Activated naive CD4-positive, alpha-beta T cell treated with anti-CD3 and anti-CD28 coated beads, Interleukin-2, amount 50 U/mL, for 72 hours (primary cell): Measurements from ENCODE around the gene ZDHHC14. TPM values are rescaled to one million over a fixed set of nuclear protein-coding genes. Genes with fewer than 3 reads are reported as not detected.
A peak's percentile ranks its signal among the peaks of the same experiment; 100 is the strongest.
"Not testable (repeated sequence)": the region's sequence is repeated elsewhere in the genome, so short reads cannot be mapped to it uniquely, and the experiment has no call there.

Source experiments
- ATAC-seq, 2 donors: fragments of 150-1000 bp; cut with Tn5 transposase; 2 replicates each; pipeline ENCODE4 v1.10.0; 2021; ENCODE audit warnings: mild to moderate bottlenecking in 2 of 2, moderate library complexity in 2 of 2
- DNase-seq, 2 donors: peaks; one replicate each; pipeline ENCODE4 v3.0.0; 2021 to 2022; ENCODE audit warnings: low spot score in 2 of 2
- H3K27ac Mint-ChIP-seq, 2 donors: one replicate each; pipeline ENCODE4 v1.8.0; 2022; ENCODE audit warnings: mild to moderate bottlenecking in 2 of 2, mixed read lengths in 2 of 2
- H3K36me3 Mint-ChIP-seq, 2 donors: one replicate each; pipeline ENCODE4 v1.8.0; 2022; ENCODE audit warnings: mixed read lengths in 2 of 2
- H3K9me3 Mint-ChIP-seq, 2 donors: one replicate each; pipeline ENCODE4 v1.8.0; 2022; ENCODE audit warnings: mixed read lengths in 2 of 2
- total RNA-seq, 2 donors: library from RNA; stranded (reverse); gene quantifications; one replicate each; pipeline ENCODE4 v1.2.3, GENCODE V29; 2022

The ZDHHC14 gene
- total RNA-seq, 2 donors from 2014 or later = 0.91 to 3.7 TPM

DNA sequence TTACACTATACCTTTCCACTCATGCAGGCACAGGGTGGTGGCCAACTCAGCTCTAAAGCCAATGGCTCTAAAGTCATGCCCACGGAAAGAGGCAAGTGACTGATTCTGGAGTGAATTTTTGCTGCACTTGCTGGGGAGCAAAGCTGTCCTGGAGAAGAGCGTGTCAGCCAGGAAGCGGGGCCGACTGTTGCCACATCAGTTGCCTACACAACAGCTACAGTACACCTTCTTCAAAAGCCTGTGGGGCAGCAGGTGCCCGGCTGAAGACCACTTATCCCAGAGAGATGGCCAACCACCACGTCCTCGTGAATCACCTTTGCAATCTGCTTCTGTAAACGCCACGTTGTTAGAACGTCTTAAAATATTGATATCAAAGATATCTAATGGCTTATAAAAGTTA, 179.1 kb downstream of the ZDHHC14 start:
- DNase-seq, H3K27ac Mint-ChIP-seq, H3K9me3 Mint-ChIP-seq, ATAC-seq, H3K36me3 Mint-ChIP-seq: not testable (repeated sequence)

DNA sequence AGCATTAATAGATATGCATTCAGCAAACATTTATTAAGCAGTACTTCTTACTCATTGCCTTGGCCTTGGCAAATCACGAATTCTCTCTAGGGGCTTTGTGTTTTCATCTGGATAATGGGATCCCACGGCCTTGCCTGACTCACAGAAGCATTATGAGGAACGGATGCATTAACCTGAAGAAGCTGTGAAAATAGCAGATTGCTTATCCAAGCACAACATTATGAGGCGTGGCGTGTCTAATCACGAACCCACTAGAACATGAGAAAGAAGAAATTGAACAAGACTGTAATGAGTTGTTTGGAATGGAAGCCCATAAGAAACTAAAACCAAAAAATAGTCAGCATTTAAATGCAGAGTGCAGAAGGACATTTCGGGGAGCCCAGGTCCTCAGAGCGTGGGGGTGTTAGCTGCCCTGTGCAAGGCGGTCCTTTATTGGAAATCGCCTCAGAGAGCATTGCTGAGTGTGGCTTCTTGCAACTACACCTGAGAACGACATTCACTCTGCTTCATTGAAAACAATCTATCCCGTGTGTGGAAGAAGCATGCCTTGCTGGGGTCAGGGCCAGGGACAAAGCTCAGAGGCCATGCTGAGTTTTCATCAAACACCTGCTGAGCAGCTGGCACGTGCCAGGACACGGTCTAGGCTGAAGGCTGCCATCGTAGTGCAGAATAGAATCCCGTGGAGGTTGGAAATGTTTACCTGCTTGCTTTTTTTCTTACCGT, 179.9 kb downstream of the ZDHHC14 start:
- no peaks in the 10 kb centered on the region for H3K36me3 Mint-ChIP-seq
- no peak overlapping the region for H3K27ac Mint-ChIP-seq
- DNase-seq (no peak), ATAC-seq (no peak)
- H3K9me3 Mint-ChIP-seq = no peaks in the 10 kb centered on the region

DNA sequence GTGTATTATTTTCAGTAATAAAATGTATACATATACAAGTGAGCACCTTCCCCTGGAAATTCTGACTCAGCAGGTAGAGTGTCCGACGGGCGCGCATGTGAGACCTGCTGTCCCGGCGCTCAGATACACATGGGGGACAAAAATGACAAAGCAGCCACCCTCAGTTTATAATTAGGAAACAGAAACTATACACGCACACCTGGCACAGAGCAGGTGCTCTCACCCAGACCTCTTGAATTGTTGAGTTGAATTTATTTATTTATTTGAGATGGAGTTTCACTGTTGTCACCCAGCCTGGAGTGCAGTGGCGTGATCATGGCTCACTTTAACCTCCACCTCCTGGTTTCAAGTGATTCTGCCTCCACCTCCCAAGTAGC, 180.4 kb downstream of the ZDHHC14 start:
- no peak for ATAC-seq
- DNase-seq = no peak
- Mint-ChIP-seq H3K36me3 (no peaks in the 10 kb centered on the region), H3K27ac (no peak overlapping the region), H3K9me3 (no peaks in the 10 kb centered on the region)

DNA sequence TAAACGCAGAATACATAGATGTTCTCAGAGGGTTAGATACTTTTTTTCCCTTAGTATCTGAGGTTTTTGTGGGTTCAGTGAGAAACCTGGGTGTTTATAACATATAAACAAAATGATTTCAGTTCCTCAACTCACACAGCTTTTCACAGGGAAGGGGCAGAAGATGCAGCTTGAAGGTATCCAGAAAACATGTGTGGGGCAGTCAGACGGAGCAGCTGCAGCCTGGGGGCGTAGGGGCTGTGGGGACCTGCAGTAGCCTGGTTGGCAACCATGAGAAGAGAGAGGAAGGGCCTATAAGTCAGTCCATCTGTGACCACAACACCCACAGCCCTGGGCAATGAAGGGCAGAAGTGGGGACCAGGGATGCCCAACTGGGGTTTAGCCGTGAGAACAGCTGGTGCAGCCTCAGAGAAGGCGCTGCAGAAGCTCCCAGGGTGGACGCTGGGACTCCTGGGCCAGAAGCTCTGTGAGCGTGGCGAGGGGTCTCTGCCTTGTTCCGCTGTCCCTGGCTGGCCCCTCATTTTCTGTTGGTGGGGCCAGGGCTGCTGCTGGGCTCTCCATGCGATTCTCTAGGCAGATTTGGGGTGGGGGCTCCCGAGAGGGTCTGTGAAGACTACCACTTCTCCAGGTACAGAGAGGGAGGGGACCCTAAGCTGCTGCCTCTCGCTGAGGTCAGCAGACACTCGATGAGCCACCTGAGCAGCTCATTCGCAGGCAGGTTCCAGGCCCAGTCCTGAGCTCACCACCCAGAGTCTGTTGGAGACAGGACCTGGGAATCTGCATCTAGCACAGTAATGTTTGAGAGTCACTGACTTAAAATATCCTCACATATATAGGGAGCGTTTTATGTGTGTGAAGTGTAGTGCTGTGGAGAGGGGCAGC, 181.2 kb downstream of the ZDHHC14 start:
- no peak for DNase-seq
- Mint-ChIP-seq H3K36me3 (no peaks in the 10 kb centered on the region), H3K27ac (no peak overlapping the region), H3K9me3 (no peaks in the 10 kb centered on the region)
- no peak for ATAC-seq

DNA sequence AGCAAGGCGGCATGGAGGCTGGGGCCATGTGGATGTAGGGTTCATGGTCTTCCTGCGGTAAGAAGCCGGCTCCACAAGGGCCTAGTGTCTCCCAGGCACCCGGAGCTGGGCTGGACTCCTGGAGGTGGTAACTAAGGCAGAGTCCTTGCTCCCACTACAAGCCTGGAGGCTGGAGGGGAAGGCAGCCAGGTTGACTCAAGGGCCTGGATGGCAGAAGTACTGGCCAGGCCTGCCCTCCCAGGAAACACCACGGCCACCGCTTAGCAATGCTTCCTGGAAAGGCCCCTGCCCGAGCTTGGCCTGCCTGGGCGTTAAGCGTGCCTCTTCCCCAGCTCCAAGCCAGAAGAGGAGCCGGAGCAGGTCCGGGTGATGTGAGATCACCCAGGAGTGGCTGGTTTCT, 182.0 kb downstream of the ZDHHC14 start:
- Mint-ChIP-seq H3K27ac (no peak overlapping the region), H3K36me3 (no peaks in the 10 kb centered on the region), H3K9me3 (no peaks in the 10 kb centered on the region)
- no peak for ATAC-seq
- DNase-seq = no peak

DNA sequence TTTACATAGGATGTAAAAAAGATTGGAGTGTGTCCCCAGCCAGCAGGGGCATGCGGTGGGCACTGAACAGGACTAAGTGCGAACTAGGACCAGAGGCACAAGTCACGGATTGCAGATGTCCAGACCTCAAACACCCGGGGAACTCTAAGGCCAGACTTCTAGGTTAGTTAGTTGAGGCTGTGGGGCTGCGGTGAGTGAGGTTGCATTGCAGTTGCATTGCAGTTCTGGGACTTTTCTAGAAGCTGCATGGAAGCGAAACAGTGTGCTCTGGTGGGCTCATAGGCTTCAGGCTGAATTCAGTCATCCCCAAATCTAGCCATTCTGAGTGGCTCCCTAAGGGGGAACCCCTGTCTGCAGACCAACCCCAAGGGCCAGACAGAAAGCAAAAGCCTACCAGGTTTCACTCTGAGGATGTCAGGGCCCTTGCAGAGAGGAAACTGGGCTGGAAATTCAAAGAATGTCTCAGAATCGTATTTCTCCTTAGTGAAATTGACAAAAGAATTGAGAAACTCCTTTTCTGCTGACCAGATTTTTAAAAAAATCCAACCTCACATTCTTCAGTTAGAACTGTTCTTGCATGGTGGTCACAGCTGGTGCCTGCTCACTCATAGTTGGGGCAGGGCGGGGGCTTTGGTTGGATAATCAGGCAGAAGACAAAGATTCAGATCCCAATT, 182.8 kb downstream of the ZDHHC14 start:
- DNase-seq (no peak), ATAC-seq (peak; percentile 83 to 84)
- Mint-ChIP-seq H3K36me3 (no peaks in the 10 kb centered on the region), H3K27ac (no peak overlapping the region), H3K9me3 (no peaks in the 10 kb centered on the region)

DNA sequence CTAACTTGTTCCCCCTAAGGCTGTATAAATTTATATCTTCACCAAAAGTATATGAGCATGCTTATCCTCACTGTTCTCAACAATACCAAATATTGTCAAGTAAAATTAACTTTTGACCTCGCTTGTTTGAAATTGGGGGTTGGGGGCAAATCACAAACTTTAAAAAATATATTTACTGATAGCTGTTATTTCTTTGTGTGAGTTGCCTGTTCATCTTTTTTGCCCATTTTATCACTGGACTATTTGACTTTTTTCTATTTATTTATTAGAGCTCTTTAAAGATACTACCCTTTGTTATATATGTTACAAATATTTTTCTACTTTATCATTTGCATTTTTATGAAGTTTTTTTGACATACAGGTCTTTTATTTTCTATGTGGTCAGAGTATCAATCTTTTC, 187.7 kb downstream of the ZDHHC14 start:
- no peak for ATAC-seq
- Mint-ChIP-seq H3K9me3 (no peaks in the 10 kb centered on the region), H3K36me3 (no peaks in the 10 kb centered on the region), H3K27ac (no peak overlapping the region)
- no peak for DNase-seq

DNA sequence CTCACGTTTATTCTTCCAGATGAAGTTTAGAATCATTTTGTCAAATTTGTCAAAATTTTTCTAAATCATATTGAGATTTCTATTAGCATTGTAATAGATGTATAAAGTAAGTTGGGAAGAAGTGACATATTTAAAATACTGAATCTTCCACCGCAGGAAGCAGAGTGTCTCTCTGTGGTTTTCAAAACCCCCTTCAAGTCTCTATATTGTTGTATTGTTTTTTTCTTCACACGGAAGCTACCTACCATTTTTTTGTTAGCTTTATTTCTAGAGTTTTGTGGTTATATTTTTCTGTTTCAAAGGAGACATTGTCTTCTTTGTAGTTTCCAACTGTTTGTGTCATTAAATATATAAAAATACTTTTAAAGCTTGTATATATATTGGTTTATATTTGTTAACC, 188.6 kb downstream of the ZDHHC14 start:
- ATAC-seq (peak; percentile 68 to 84), DNase-seq (no peak)
- Mint-ChIP-seq H3K9me3 (no peaks in the 10 kb centered on the region), H3K27ac (no peak overlapping the region), H3K36me3 (no peaks in the 10 kb centered on the region)

DNA sequence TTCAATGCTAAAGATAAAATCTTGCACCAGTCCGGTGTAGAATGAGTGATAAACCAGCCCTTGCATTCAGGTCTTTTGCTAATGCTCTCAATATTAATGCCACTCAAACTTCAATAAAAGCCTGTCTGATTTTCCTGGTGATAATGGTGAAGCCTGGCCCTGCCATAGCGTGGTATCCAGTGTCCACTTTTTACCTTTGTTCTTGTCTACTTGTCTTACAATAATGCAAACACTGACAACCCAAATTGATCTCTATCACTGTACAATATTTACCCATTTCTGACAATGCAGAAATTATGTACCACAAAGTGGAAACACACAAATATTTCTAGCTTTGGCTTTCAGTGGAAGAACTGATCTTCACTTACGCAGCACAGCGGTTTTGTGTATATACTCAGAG, 189.1 kb downstream of the ZDHHC14 start:
- Mint-ChIP-seq H3K36me3 (no peaks in the 10 kb centered on the region), H3K27ac (no peak overlapping the region), H3K9me3 (no peaks in the 10 kb centered on the region)
- no peak for DNase-seq
- no peak for ATAC-seq

DNA sequence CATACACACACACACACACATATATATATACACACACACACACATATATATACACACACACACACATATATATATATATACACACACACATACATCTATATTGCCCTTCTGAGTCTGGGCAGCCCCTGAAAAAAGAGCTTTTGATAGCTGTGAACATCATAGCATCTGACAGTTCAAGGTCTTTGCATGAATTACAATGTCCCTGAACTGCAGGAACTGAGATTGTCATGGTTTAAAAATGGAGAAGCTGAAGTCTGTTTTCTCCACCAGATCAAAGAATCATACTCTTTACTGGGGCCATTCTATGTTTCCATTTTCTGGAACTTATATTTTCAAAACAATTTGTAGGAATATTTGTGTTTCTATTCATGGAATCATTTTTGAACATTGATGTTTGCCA, 189.8 kb downstream of the ZDHHC14 start:
- Mint-ChIP-seq H3K27ac (no peak overlapping the region), H3K9me3 (no peaks in the 10 kb centered on the region), H3K36me3 (no peaks in the 10 kb centered on the region)
- no peak for ATAC-seq
- DNase-seq = no peak

DNA sequence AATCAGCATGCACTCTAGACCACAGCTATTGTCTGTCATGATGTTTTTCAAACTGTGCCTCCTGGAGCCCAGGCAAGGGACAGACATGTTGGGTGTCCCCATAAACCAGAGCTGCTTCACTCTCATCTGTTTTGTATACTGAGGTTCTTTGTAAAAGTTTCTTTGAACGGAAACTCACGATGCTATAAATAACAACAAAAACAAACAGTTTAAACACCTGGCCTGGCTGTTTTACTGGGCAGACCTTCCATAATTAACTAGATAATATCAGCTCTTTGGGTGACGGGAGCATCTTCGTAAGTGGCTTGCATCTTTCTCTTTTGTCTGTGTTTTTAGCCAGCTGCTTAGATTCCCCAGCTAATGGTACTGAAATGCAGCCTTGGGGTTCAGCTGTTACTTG, 190.3 kb downstream of the ZDHHC14 start:
- ATAC-seq (no peak), DNase-seq (no peak)
- Mint-ChIP-seq H3K27ac (no peak overlapping the region), H3K36me3 (no peaks in the 10 kb centered on the region), H3K9me3 (no peaks in the 10 kb centered on the region)

DNA sequence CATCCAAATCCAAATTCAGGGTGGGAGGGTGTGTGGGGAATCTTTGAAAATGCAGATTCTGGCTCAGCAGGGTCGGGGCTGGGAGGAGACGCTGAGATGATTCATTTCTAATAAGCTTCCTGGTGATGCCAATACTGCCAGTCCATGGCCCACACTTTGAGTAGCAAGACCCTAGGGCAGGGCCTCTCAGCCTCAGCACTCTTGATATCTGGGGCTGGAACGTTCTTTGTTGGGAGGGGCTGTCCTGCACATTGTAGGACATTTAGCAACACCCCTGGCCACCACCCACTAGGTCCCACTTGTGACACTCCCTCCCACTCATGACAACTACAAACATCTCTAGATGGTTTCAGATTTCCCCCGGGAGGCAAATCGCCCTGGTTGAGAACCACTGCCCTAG, 191.0 kb downstream of the ZDHHC14 start:
- Mint-ChIP-seq H3K36me3 (no peaks in the 10 kb centered on the region), H3K9me3 (no peaks in the 10 kb centered on the region)
- no peak for ATAC-seq

DNA sequence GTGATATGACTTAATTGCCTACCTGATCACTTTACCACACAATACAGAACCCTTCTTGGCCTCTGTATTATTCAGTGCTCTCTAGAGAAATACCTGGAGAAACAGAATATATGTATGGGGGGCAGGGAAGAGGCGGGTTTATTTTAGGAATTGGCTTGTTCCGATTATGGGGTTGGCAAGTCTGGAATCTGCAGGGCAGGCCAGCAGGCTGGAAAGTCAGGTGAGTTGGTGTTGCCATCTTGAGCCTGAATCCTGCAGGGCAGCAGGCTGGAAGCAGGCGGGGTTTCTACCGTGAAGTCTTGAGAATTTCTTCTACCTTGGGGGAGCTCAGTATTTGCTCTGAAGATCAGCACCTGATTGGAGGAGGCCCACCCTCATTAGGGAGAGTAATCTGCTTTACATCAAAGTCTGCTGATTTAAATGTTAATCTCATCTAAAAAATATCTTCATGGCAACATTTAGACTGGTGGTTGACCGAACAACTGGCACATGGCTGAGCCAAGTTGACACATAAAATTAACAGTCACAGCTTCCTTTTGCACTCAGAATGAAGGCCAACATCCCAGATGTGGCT, 193.9 kb downstream of the ZDHHC14 start:
- Mint-ChIP-seq H3K9me3 (peaks cover 0 to 9% of the 10 kb centered on the region in 2 donors), H3K27ac (no peak overlapping the region), H3K36me3 (peaks cover 0 to 11% of the 10 kb centered on the region in 2 donors)
- ATAC-seq (no peak), DNase-seq (no peak)

More for the DNA sequence above, 191.0 kb downstream of the ZDHHC14 start:
- no peak for DNase-seq
- no peak overlapping the region for H3K27ac Mint-ChIP-seq

DNA sequence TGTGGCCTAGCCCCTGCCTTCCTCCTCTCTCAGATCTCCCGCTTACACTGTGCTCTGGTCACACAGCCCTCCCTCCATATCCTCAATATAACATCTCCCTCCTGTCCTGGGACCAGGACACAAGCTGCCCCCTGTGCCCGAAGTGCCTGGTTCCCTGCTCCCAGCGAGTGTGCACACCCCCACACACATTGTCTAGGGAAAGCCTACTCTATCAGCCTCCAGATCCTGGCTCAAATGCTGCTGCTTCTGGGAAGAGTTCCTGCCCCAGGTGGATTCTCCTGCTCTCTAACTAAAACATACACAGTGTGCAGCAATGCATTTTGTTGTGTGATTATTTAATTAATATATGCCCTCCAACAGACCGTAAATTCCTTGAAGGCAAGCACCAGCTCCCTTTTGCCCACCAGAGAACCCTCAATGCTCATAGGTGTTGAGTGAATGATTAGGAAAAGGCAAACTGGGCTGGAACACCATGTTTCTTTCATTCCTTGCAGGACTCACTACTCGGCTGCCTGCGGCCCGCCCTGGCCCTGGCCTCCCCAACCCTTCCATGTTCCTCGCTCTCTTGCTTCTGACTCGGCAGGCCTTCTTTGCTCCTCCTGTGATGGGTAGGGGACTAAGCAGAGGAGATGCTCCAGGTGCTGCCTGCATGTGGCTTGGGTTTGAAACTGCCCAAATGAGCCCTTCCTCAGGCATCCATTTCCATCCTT, 194.6 kb downstream of the ZDHHC14 start:
- H3K27ac Mint-ChIP-seq = no peak overlapping the region
- ATAC-seq (no peak), DNase-seq (no peak)
- H3K9me3 Mint-ChIP-seq = peaks cover 0 to 9% of the 10 kb centered on the region in 2 donors
- H3K36me3 Mint-ChIP-seq = peaks cover 0 to 11% of the 10 kb centered on the region in 2 donors

DNA sequence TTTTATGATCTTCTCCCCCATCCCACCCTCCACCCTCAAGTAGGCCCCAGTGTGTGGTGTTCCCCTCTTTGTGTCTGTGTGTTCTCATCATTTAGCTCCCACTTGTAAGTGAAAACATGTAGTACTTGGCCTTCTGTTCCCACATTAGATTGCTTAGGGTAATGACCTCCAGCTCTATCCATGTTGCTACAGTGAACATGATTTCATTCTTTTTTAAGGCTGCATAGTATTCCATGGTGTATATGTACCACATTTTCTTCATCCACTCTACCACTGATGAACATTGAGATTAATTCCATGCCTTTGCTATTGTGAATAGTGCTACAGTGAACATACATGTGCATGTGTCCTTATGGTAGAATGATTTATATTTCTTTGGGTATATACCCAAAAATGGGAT, 196.0 kb downstream of the ZDHHC14 start:
- not testable (repeated sequence) for H3K27ac Mint-ChIP-seq, DNase-seq, ATAC-seq, H3K9me3 Mint-ChIP-seq
- peaks cover 0 to 11% of the 10 kb centered on the region in 2 donors for H3K36me3 Mint-ChIP-seq

DNA sequence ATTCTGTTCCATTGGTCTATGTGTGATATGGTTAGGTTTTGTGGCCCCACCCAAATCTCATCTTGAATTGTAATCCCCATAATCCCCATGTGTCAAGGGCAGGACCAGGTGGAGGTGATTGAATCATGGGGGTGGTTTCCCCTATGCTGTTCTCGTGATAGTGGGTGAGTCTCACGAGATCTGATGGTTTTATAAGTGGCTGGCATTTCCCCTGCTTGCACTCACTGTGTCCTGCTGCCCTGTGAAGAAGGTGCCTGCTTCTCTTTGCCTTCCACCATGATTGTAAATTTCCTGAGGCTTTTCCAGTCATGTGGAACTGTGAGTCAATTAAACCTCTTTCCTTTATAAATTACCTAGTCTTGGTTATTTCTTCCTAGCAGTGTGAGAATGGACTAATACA, 197.5 kb downstream of the ZDHHC14 start:
- ATAC-seq, DNase-seq, H3K27ac Mint-ChIP-seq, H3K9me3 Mint-ChIP-seq: not testable (repeated sequence)
- peaks cover 0 to 17% of the 10 kb centered on the region in 2 donors for H3K36me3 Mint-ChIP-seq
